Stimulated activated CD4-positive, alpha-beta T cell treated with anti-CD3 and anti-CD28 coated beads, Interleukin-2, amount 100 ng/mL, for 48 hours (primary cell): ENCODE data around the gene TPCN1.
A peak's percentile ranks its signal among the peaks of the same experiment; 100 is the strongest.

Experiments
- DNase-seq, 2 donors: peaks; one replicate each; pipeline ENCODE4 v3.0.0-alpha.2; 2020

The TPCN1 gene

DNA sequence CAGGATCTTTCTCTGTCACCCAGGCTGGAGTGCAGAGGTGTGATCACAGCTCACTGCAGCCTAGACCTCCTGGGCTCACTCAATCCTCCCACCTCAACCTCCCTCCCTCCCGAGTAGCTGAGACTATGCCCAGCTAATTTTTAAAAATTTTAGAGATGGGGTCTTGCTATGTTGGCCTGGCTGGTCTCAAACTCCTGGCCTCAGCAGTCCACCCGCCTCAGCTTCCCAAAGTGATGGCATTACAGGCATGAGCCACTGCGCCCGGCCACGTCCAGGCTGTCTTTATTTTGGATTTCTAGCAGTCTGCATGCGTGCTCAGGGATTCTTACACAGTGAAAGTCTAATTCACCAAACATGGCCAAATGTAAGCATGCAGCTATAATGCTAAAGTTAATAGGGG is 95.9 kb downstream of the TPCN1 start:
- no peak for DNase-seq

DNA sequence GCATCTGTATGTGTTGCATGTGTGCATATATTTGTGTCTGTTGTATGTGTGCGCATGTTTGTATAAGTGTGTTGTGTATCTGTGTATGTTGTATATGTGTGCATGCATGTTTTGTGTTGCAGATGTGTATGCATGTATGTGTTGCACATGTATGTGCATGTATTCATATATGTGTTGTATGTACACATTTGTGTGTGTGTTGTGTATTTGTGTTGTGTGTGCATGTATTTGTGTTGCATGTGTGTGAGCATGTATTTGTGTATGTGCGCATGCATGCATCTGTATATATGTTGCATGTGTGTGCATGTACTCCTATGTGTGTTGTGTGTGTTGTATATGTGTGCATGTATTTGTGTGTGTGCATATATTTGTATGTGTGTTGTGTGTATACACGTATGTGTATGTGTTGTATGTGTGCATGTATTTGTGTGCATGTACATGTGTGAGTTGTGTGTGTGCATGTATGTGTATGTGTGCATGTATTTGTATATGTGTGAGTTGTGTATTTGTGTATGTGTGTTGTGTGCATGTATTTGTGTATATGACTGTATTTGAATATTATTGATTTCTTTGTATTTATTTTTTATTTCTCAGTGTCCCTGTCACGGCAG is 96.9 kb downstream of the TPCN1 start:
- no peak for DNase-seq

DNA sequence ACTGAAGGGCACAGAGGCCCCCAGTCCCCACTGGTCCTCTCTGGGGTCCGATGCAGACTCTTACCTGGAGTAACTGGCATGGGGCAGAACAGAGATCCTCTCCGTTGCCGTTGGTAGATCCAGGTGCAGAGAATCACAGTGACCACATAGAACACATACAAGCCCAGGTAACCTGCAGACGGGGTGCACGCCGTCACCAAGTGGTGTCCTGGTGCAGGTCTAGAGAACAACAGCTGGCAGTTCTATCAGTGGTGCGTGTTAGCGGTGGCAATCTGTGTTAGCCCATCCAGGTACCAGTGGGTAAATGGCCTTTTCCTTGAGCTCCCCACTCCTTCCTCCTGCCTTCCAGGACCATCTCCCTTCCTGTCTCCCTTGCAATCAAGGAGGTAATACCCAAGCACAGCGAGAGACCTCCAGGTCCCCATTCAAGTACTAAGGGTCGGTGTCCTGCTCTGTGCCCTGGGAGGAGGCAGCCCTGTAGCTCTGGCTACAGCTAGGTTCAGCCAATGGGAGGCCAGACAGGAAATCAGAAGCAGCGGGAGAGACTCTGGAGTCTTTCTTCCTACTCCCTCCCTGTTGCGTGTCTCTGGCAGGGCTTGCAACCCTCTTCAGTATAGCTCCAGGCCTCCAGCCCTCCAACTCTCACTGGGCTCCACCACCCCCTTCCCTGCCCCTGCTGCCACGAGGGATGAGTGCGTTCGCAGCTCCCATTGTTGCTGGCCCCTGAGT is 97.8 kb downstream of the TPCN1 start:
- DNase-seq: no peak

DNA sequence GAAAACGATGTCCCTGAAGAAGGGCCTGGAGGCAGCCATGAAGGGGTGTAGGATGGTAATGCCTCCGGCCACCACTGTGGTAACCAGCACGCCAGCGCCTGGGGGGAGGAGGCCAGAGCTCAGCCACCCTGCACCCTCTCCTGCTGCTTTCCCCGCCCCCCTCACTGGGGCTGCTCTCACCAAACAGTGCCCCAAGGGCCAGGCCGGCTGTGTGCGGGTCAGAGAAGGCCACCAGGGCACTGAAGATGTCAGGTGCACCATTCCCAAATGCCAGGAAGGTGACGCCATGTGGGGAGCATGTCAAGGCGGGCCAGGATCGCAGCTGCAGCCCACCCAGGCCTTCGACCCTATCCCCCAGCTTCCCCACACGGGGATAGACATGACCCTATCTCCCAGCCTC is 99.1 kb downstream of the TPCN1 start:
- DNase-seq: no peak

DNA sequence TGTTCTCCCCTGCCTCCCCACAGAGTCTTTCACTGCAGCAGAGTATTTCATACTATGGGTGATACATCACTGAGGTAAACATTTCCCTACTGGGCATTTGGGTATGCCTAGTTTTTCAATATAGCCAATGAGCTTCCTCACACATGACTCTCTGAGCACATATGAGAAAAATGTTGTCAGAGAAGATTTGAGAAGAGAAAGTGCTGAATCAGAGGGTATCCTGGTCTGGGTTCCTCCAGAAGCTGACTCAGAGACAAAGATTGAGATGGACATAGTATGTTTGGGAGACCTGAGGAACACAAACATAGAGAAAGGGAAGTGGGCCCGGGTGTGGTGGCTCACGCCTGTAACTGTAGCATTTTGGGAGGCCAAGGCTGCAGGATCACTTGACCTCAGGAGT is 101.1 kb downstream of the TPCN1 start:
- no peak for DNase-seq

DNA sequence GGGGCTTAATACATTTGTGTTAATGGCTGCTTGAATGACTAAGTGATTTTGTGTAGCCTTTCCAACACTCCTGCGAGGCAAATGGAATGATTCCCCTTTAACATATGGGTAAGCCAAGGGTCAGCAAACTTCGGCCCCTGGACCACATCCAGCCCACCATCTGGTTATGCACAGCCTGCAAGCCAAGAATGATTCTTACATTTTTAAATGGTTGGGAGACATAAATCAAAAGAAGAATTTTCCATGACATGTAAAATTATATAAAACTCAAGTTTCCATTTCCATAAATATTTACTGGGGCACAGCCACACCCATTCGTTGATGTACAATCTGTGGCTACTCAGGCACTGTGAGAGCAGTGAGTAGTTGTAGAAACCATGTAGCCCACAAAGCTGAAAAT is 104.7 kb downstream of the TPCN1 start:
- DNase-seq: no peak

DNA sequence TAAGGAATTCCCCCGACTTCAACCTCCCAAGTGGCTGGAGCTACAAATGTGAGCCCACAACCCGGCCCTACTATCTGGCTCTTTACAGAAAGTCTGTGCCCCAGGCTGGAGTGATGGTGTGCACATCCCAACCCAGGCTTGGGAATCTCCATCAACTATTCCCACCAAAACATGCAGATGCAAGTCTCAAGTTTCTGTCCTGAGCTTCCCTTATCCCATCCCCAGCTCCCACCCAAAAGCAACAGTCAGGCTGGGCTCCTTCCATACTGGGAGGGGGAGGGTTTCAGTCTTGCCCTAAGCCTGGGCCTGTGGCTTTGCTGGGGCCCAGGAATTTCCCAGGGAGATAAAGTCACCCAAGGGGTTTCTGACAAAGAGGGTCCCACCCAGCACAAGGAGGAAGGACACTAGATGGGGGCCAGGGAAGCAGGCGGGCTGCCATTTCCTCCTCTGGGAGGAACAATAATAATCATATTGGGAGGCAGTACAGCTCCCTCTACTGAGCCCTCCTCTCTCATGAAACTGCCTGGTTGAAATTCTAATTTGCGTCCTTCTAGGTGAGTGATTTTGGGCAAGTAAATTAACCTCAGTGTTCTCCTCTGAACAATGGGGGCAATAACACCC is 105.6 kb downstream of the TPCN1 start:
- no peak for DNase-seq

DNA sequence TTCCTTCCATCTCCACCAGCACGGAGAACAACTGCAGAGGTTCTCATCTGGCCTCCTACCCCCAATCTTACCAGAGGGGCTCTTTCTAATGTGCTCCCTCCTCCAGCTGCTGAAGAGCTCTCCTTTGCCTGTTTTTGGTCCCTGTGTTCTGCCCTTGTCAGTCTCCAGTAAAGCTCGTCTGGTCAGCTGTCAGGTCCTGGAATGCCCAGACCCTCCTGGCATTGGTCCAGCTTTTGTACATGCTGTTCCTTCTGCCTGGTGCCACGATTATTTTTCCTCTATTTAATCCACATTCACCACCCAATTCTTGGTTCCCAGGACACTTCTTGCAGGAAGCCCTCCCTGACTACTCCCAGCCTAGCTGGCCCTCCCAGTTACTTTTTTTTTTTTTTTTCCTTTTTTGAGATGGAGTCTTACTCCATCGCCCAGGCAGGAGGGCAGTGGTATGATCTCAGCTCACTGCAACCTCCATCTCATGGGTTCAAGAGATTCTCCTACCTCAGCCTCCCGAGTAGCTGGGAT is 107.2 kb downstream of the TPCN1 start:
- no peak for DNase-seq

DNA sequence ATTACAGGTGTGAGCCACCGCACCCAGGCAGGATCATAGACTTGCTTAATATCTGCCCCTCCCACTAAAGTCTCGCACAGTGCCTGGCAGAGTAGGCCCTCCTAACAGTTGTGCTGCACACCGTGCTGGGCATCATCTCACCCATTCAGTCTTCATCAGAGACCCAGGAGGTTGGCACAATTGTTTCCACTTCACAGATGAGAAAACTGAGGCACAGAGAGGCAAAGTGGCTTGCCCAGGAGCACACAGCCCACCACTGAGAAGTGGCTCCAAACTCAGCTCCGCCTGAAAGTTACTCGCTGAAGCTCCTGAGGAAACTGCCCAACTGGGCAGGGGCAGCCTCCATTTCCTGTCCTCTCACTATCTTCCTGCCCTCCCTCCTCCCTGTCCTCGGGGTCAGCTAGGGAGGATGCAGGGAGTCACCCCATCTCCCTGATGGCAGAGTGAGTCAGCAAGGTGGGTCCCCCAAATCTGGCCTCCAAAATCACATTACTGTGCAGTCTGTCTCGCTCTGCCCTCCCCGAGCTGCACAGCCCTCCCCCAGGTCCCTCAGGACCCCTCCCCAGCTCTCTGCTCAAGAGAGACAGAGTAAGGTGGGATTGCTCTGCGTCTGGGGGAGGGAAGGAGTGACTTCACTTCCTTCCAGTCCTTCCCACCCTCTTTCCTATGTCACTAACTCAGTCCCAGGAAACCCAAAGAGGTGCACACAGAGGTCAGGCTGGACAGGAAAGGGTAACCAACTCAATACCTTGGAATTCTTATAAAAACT is 107.9 kb downstream of the TPCN1 start:
- no peak for DNase-seq

DNA sequence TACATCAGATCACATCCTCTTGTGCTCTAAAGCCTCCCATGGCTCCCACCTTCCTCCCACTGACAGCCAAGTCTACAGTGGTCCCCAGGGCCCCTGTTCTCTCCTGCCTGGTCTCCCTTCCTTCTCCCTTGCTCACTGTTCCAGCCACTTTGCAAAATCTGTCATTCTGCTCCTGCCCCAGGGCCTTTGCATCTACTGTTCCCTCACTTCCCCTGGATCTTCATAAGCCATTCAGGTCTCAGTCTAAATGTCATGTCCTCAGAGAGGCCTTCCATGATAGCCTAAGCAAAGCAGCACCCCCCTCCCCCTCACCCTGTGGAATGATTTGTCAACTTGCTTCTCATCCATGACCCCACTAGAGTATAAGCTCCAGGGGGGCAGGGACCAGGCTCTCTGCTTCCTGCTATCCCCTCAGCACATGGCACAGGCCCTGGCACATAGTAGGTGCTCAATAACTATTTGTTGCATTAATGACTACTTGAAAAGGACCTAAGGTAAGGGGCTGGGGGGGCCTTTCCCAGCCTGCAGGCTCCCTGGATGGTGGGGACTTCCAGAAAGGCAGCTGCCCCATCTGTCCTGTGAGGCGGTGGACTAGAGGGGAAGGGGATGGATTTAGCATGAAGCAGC is 108.6 kb downstream of the TPCN1 start:
- DNase-seq: no peak

DNA sequence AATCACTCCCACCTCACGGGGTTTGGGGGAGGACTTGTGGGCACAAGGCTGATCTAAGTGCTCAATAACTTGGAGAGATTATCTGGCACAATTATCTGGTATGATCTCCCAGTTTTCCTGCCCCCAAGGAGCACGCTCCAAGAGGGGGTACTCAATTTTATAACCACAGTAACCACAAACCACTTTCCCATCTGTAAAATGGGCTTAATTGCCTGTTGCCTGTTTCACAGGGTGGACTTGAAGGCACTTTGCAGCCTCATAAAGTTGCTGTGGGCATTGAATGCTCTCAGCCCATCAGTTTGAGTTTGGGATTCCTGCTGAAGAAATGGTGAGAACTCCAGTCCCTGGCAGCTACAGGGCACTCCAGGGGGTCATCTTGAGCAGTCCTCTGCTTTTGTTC is 109.2 kb downstream of the TPCN1 start:
- DNase-seq: no peak

DNA sequence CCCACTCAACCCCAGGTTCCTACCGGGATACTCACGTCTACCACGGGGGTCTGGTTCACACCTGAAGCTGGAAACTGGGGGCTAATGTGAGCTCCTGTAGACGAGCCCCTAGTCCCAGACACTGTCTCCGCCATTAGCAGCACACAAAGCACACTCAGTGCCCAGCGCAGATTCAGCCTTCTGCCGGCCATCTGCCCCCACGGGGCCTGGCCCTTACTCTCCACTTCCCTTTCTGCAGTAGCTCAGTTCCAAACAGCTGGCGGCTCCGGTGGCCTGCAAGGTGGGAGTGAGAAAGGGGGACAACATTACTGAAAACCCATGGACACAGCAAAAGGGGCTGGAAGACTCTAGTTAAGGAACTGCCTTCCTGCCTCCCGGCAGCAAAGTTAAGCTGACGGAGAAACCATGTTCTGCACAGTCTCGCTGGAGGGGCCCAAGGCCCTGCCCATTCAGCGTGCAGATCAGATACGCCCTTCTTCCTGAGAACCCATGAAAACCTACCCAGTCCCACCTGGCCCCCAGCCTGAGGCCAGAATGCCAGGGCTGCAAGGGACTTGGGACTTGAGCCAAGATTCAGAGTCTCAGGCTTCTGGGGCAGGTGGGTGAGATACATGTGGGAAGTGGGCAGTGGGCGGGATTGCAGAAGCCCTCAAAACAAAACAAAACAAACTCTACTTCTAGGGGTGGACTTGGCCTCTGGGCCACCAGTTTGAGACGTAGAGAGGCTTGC is 111.6 kb downstream of the TPCN1 start:
- DNase-seq: no peak

DNA sequence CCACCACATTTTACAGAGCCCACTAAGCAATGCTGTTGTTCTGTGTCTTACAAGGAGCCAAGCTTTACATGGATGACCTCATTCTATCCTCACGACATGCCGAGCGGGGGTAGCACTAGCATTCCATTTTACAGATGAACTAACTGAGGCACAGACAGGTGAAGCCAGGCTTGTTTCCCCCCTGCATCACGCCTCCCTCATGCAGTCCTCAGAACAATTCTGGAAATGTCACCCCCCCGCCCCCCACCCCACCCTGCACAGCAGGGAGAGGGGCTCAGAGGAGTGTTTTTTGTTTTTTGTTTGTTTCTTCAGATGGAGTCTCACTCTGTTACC is 112.1 kb downstream of the TPCN1 start:
- DNase-seq: no peak

DNA sequence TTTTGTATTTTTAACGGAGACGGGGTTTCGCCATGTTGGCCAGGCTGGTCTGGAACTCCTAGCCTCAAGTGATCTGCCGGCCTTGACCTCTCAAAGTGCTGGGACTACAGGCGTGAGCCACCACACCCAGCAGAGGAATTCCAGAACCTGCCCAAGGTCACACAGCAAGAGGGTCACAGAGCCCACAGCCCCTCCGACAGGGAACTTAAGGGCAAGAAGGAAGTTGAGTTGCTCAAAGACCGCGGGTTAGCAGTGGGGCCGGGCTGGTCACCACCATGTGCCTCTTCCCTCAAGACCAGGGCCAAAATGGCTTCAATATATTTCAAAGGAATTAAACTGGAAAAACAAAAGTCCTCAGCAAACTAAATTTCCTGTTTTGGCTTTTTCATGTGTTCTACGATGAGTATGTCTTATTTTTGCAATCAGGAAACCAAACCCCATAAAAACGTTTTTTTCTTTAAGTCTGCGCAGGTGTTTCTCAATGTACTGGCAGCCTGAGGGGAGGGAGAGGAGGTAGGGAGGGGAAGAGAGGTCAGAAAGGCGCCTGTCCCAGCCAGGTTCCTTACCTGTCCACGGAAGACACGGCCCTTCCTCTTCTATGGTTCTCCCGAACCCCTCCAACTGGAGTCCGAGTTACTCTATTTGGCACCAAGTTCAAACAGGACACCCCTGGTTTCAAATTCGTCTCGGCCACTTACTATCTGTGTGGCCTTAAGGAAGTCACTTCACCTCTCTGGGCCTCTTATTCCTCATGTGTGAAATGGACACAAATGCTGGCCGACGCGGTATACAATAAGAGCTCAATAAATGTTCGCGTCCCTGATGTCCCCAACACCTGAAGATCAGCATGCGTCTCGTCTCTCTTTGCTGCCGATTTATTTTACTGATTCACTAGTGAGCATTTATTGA is 112.9 kb downstream of the TPCN1 start:
- DNase-seq: no peak

DNA sequence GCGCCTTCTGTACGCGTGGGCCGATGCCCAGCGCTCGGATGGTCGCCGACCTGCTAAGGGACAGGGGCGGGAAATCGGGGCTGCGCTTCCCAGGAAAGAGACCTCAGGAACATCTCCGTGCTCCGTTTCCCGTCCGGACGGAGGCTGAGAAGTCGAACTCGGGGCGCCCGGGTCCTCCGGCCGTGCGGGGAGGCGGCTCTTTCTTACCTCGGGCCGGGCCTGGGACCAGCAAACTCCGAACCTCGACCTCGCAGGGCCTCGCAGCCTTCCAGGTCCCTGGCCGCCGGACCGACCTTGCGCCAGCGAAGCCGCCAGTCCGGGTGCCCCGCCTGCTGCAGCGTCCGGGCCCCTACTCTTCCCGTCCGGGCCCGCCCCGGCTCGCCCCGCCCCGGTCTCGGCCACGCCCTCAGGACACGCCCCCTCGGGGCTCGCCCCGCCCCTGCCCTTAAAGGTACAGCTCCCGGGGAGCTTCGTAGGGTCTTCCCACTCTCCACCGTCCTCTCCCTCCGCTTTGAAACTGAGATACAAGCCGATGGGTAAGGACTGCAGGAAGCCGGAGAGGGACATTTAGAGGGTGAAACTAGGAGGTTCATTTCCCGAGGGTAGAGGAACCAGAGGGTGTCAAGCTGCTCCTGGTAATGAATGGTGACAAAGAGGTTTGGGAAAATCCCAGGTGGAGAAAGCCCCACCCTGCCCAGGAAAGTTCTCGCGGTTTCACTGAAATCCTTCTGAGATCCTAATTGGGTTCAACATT is 113.7 kb downstream of the TPCN1 start, which contains the start of gene SLC8B1:
SLC8B1 (minus strand) TSS at position 324 of the 754 bp plus-strand sequence. CDS start 2,231 bp downstream, outside the sequence.
- peak; percentile 93 to 96 for DNase-seq

DNA sequence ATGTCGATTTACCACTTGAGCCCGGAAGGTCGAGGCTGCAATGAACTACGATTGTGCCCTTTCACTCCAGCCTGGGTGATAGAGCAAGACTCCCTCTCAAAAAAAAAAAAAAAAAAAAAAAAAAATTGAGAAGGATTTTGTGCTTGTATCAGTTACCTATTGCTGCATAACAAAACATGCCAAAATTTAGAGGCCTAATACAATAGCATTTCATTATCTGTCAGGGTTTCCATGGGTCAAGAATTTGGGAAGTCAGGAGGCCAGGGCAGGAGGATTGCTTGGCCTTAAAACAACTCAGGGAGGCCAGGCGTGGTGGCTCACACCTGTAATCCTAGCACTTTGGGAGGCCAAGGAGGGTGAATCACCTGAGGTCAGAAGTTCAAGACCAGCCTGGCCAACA is 118.3 kb downstream of the TPCN1 start:
- no peak for DNase-seq

DNA sequence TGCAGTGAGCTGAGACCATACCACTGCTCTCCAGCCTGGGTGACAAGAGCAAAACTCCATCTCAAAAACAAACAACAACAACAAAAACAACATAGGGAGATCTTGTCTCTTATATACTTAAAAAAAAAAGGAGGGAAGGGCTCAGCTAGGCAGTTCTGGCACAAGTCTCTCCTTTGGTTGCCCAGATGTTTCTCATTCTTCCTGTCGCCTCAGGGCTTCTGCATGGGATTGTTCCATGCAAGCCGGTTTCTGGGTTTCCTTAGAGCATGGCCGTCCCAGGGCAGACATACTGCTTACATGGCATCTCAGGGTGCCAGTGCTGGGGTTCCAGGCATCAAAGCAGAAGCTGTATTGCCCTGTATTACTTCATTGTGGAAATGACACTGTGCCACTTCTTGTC is 118.8 kb downstream of the TPCN1 start:
- no peak for DNase-seq

DNA sequence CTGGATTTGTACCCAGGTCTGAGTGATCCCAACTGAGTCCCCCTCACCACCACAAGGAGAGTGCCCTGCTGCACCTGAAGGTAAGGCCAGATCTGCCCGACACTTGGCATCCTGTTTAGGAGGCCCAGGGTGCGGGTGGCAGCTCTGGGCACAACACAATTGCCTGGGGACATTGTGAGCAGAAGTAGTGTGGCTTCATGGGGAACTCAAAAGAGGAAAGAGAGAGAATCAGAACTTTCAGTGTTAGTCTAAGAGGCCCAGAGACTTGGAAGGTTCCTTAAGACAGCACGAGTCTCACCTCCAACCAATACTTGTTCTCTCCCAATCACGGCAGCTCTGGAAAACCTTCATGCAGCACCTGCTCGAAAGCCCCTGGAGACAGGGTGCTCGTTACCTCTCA is 120.3 kb downstream of the TPCN1 start:
- no peak for DNase-seq

DNA sequence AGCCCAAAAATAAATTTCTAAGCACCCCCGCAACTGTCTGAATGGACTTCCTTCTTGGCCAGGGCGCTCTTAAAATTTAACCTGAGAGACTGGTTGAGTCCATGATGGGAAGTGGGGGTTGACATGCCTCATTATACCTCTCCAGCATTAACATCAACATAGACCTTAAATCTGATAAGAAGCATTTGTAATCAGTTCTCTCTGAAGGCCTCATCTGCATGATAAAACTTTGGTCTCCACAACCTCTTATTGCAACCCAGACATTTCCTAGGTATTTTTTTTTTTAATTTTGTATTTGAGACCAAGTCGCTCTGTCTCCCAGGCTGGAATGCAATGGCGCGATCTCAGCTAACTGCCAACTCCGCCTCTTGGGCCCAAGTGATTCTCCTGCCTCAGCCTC is 124.1 kb downstream of the TPCN1 start:
- DNase-seq: no peak

DNA sequence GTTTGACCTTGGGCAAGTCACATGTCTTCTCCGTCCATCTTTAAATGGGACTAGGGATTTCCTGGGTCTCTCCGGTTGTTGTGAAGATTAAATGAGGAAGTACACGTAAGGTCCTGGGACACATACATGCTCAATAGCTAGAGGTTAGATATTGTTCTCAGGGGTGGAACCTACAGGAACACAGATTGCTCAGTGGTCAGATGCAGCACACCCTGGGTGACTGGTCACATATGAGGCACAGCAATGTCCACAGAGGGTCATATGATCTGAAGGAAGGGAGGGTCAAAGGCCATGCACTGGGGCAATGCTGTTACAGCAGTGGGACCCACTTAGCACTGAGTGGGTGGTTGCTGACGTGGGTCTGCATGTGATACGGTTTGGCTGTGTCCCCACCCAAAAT is 125.1 kb downstream of the TPCN1 start:
- DNase-seq: no peak
